Chondrocyte (in vitro differentiated cells): ENCODE data around the gene PPP1R9A. TPM values are rescaled to one million over a fixed set of nuclear protein-coding genes. Genes with fewer than 3 reads are reported as not detected.
A peak's percentile ranks its signal among the peaks of the same experiment; 100 is the strongest.

ENCODE experiments used
- DNase-seq: peaks from one replicate; pipeline ENCODE4 v3.0.0; 2021; ENCODE audit warnings: mixed read lengths, low spot score
- H3K27ac Mint-ChIP-seq: one replicate; pipeline ENCODE4 v1.8.0; 2021; ENCODE audit warnings: mild to moderate bottlenecking, moderate library complexity, mixed read lengths; ENCODE audit not compliant: unreplicated experiment
- H3K27me3 Mint-ChIP-seq: 2 replicates; pipeline ENCODE4 v1.8.0; 2021; ENCODE audit warnings: low read depth, mixed read lengths
- H3K36me3 Mint-ChIP-seq: 2 replicates; pipeline ENCODE4 v1.8.0; 2021; ENCODE audit warnings: low read depth, mixed read lengths
- H3K4me1 Mint-ChIP-seq: 2 replicates; pipeline ENCODE4 v1.8.0; 2021; ENCODE audit warnings: low read depth, mild to moderate bottlenecking, mixed read lengths
- H3K4me3 Mint-ChIP-seq: one replicate; pipeline ENCODE4 v1.8.0; 2021; ENCODE audit warnings: mild to moderate bottlenecking, moderate library complexity, mixed read lengths; ENCODE audit not compliant: unreplicated experiment
- H3K9me3 Mint-ChIP-seq: 2 replicates; pipeline ENCODE4 v1.8.0; 2021; ENCODE audit warnings: low read depth, mixed read lengths
- CTCF ChIP-seq: fragments of 200-600 bp; sonication (generic); IDR thresholded peaks from 2 replicates; pipeline ENCODE4 v1.5.0; 2021; ENCODE audit warnings: antibody characterized with exemption, mild to moderate bottlenecking, moderate library complexity
- total RNA-seq: library from RNA; stranded (reverse); gene quantifications from 3 replicates; pipeline ENCODE4 v1.2.1, GENCODE V29; 2021

Gene PPP1R9A
- total RNA-seq, 1 donor from 2014 or later = 4.1 TPM

GRCh38 chr7:95027234-95027872 lies 120.0 kb downstream of the PPP1R9A start:
- no peaks in the 10 kb centered on the region for H3K4me1 Mint-ChIP-seq
- no peak overlapping the region for H3K27ac Mint-ChIP-seq
- no peak for TF ChIP-seq CTCF
- DNase-seq = no peak
- H3K27me3 Mint-ChIP-seq = no peaks in the 10 kb centered on the region
- peaks cover 28% of the 10 kb centered on the region for H3K9me3 Mint-ChIP-seq
- H3K36me3 Mint-ChIP-seq = peaks cover 13% of the 10 kb centered on the region
- H3K4me3 Mint-ChIP-seq = no peak overlapping the region

- Mint-ChIP-seq H3K4me1 (no peaks in the 10 kb centered on the region), H3K9me3 (peaks cover 24% of the 10 kb centered on the region), H3K27ac (no peak overlapping the region), H3K27me3 (no peaks in the 10 kb centered on the region), H3K4me3 (no peak overlapping the region), H3K36me3 (peaks cover 13% of the 10 kb centered on the region)
- DNase-seq = no peak
- no peak for TF ChIP-seq CTCF
Measured at GRCh38 chr7:95028683-95029082, 121.3 kb downstream of the PPP1R9A start.

GRCh38 chr7:95035295-95035694 lies 127.9 kb downstream of the PPP1R9A start:
- Mint-ChIP-seq H3K4me3 (no peak overlapping the region), H3K27ac (no peak overlapping the region), H3K9me3 (no peaks in the 10 kb centered on the region), H3K4me1 (no peaks in the 10 kb centered on the region), H3K27me3 (no peaks in the 10 kb centered on the region), H3K36me3 (no peaks in the 10 kb centered on the region)
- no peak for DNase-seq
- no peak for TF ChIP-seq CTCF

- no peaks in the 10 kb centered on the region for H3K4me1 Mint-ChIP-seq
- no peak for DNase-seq
- no peak overlapping the region for H3K4me3 Mint-ChIP-seq
- H3K9me3 Mint-ChIP-seq = no peaks in the 10 kb centered on the region
- no peaks in the 10 kb centered on the region for H3K27me3 Mint-ChIP-seq
- TF ChIP-seq CTCF = no peak
- H3K27ac Mint-ChIP-seq = no peak overlapping the region
- no peaks in the 10 kb centered on the region for H3K36me3 Mint-ChIP-seq
Measured at GRCh38 chr7:95041031-95041430, 133.6 kb downstream of the PPP1R9A start.

GRCh38 chr7:95045236-95045923 lies 138.0 kb downstream of the PPP1R9A start:
- no peak overlapping the region for H3K27ac Mint-ChIP-seq
- no peaks in the 10 kb centered on the region for H3K27me3 Mint-ChIP-seq
- no peaks in the 10 kb centered on the region for H3K36me3 Mint-ChIP-seq
- no peaks in the 10 kb centered on the region for H3K9me3 Mint-ChIP-seq
- peak; percentile 71 for TF ChIP-seq CTCF
- no peaks in the 10 kb centered on the region for H3K4me1 Mint-ChIP-seq
- no peak for DNase-seq
- H3K4me3 Mint-ChIP-seq = no peak overlapping the region
